Mesendoderm (in vitro differentiated cells): ENCODE results near the gene DCUN1D5.

Experiments used
- DNase-seq: peaks from one replicate; pipeline ENCODE4 v3.0.0; 2013
- H2AK5ac ChIP-seq: 2 replicates; pipeline ENCODE4 v1.6.1; 2013; ENCODE audit warnings: low read length, inconsistent platforms
- H2BK120ac ChIP-seq: 2 replicates; pipeline ENCODE4 v1.6.1; 2013; ENCODE audit warnings: low read depth, mild to moderate bottlenecking, low read length, moderate library complexity, mixed read lengths
- H2BK15ac ChIP-seq: replicated peaks from 2 replicates; pipeline ENCODE4 v1.6.1; 2013; ENCODE audit warnings: low read depth, mild to moderate bottlenecking, moderate library complexity
- H2BK5ac ChIP-seq: 2 replicates; pipeline ENCODE4 v1.6.1; 2013; ENCODE audit warnings: low read length, inconsistent platforms
- H3K18ac ChIP-seq: 2 replicates; pipeline ENCODE4 v1.6.1; 2013; ENCODE audit warnings: mild to moderate bottlenecking, low read length, mixed read lengths
- H3K23ac ChIP-seq: one replicate; pipeline ENCODE4 v1.6.1; 2013; ENCODE audit warnings: low read length
- H3K27ac ChIP-seq: 2 replicates; pipeline ENCODE4 v1.5.1; 2013; ENCODE audit warnings: low read depth, mild to moderate bottlenecking, inconsistent platforms, low read length, moderate library complexity
- H3K27me3 ChIP-seq: 2 replicates; pipeline ENCODE4 v1.6.1; 2013; ENCODE audit warnings: low read length, control low read depth, mild to moderate bottlenecking, inconsistent platforms; ENCODE audit not compliant: insufficient read depth, poor library complexity
- H3K36me3 ChIP-seq: 2 replicates; pipeline ENCODE4 v1.6.1; 2013; ENCODE audit warnings: low read length, inconsistent platforms; ENCODE audit not compliant: control insufficient read depth, insufficient read depth
- H3K4ac ChIP-seq: one replicate; pipeline ENCODE4 v1.6.1; 2013; ENCODE audit warnings: low read depth, mild to moderate bottlenecking, low read length, moderate library complexity
- H3K4me1 ChIP-seq: 2 replicates; pipeline ENCODE4 v1.6.1; 2013; ENCODE audit warnings: low read depth, low read length, inconsistent platforms; ENCODE audit not compliant: control insufficient read depth
- H3K4me2 ChIP-seq: 2 replicates; pipeline ENCODE4 v1.6.1; 2013; ENCODE audit warnings: low read length
- H3K4me3 ChIP-seq: 2 replicates; pipeline ENCODE4 v1.5.1; 2013; ENCODE audit warnings: mild to moderate bottlenecking, low read length
- H3K56ac ChIP-seq: one replicate; pipeline ENCODE4 v1.6.1; 2013; ENCODE audit warnings: low read length
- H3K79me1 ChIP-seq: 2 replicates; pipeline ENCODE4 v1.6.1; 2013; ENCODE audit warnings: low read length, inconsistent platforms
- H3K79me2 ChIP-seq: 2 replicates; pipeline ENCODE4 v1.6.1; 2013; ENCODE audit warnings: mild to moderate bottlenecking, low read length; ENCODE audit not compliant: control insufficient read depth, insufficient read depth
- H3K9ac ChIP-seq: 2 replicates; pipeline ENCODE4 v1.6.1; 2013; ENCODE audit warnings: low read length, inconsistent platforms
- H4K5ac ChIP-seq: one replicate; pipeline ENCODE4 v1.6.1; 2013; ENCODE audit warnings: low read length
- H4K8ac ChIP-seq: one replicate; pipeline ENCODE4 v1.6.1; 2013; ENCODE audit warnings: low read depth, mild to moderate bottlenecking, control low read depth, low read length, moderate library complexity
- WGBS: extraction: QIAGEN DNeasy Blood & Tissue Kit; methylation state at CpG from one replicate; pipeline ENCODE4 v1.1.7; 2013; ENCODE audit warnings: low lambda C conversion rate, missing lambda C conversion rate; ENCODE audit not compliant: insufficient coverage; ENCODE audit errors: extremely low coverage; 5-methylcytosine and 5-hydroxymethylcytosine counted together

Gene DCUN1D5

DNA sequence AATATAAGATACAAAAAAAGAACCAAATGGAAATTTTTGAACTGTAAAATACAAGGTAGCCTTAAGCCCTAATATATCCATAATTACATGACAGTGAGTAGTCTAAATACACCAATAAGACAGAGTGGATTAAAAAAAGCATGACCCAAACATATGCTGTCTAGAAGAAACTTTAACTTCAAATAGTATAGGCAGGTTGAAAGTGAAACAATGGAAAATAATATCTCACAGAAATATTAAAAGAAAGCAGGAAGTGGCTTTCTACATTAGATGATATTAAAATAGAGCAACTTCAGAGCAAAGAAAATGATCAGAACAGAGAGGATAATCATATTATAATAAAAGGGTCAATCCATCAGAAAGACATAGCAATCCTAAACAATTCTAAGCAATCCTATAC is 21.8 kb downstream of the DCUN1D5 start:
- Histone ChIP-seq H3K4me3 (no peak overlapping the region), H3K18ac (no peak overlapping the region), H2AK5ac (no peak overlapping the region), H3K4me2 (no peak overlapping the region), H3K36me3 (peaks cover 1% of the 10 kb centered on the region), H3K56ac (no peak overlapping the region), H3K23ac (no peak overlapping the region), H4K8ac (no peak overlapping the region), H3K27ac (no peak overlapping the region), H2BK120ac (no peak overlapping the region), H3K4me1 (no peaks in the 10 kb centered on the region), H2BK5ac (no peak overlapping the region), H3K79me1 (peaks cover 9% of the 10 kb centered on the region), H3K79me2 (peaks cover 26% of the 10 kb centered on the region), H2BK15ac (no peak overlapping the region), H4K5ac (no peak overlapping the region), H3K4ac (no peak overlapping the region), H3K9ac (no peak overlapping the region), H3K27me3 (no peaks in the 10 kb centered on the region)
- no peak for DNase-seq

DNA sequence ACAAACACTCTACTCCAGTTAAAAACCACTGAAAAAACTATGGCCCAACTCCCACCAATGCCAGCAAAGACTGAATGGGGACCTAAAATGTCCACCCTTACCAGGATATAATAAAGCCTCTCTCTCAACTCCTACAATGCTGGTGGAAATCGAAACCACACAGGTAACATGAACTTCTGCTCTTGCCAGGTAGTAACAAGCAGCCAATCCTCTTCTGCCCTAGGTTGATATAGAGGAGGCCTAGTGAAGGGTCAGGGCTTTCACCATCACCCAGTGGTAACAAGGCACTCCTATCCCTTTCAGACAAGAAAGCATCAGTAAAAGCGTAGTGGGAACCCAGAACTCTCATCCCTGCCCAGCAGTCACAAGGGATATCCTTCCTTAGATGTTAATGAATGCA is 22.6 kb downstream of the DCUN1D5 start:
- no peak for DNase-seq
- Histone ChIP-seq H2BK15ac (no peak overlapping the region), H3K27me3 (no peaks in the 10 kb centered on the region), H4K8ac (no peak overlapping the region), H3K36me3 (no peaks in the 10 kb centered on the region), H3K4me3 (no peak overlapping the region), H3K79me2 (peaks cover 22% of the 10 kb centered on the region), H2BK120ac (no peak overlapping the region), H3K4ac (no peak overlapping the region), H3K9ac (no peak overlapping the region), H3K23ac (no peak overlapping the region), H3K18ac (no peak overlapping the region), H3K56ac (no peak overlapping the region), H3K4me1 (no peaks in the 10 kb centered on the region), H3K27ac (no peak overlapping the region), H3K79me1 (peaks cover 9% of the 10 kb centered on the region), H3K4me2 (no peak overlapping the region), H2BK5ac (no peak overlapping the region), H4K5ac (no peak overlapping the region), H2AK5ac (no peak overlapping the region)
- WGBS: no CpG with 5 or more reads among the region's 2 CpGs

DNA sequence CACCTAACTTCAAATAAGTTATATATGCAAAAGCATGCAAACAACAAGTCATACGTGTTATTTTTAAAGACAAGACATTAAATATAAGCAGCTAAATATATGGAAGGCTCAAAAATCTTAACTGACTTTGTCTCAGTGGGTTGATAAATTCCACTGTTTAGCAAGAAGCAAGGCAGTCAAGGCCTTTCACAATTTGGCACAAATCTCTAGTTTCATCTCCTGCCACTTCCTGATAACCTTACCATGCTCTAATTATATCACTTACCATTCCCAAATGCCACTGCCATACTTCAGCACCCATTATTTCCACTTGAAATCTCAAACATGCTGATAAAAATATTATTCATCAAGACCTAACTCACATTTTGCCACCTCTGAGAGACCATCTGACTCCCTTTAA is 24.8 kb downstream of the DCUN1D5 start:
- H3K36me3 ChIP-seq: no peaks in the 10 kb centered on the region

DNA sequence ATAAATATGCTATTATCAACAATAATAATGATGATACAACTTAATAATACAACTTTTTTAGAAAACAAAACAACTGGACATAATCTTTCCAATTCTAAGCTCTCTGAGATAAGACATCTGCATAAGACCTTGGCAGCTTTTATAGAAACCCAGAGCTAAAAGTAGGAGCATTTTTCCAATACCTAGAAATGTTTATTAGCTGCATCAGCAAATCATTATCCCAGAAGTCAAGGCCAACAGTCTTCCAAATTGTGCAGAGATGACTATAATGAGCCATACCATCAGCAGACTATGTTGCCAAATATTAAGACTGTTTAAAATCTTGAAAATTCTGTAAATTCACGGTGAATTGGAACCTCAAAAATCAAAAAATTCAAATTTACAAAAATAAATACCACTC is 30.3 kb downstream of the DCUN1D5 start:
- whole genome bisulfite sequencing: 100% methylated on average over 1 of the region's 1 CpG
- no peak overlapping the region for H4K8ac ChIP-seq
- no peak overlapping the region for H3K4ac ChIP-seq
- H3K4me3 ChIP-seq: no peak overlapping the region
- no peak overlapping the region for H2AK5ac ChIP-seq
- no peak overlapping the region for H3K56ac ChIP-seq
- H2BK120ac ChIP-seq: no peak overlapping the region
- no peaks in the 10 kb centered on the region for H3K79me1 ChIP-seq
- no peak overlapping the region for H3K4me2 ChIP-seq
- H4K5ac ChIP-seq: no peak overlapping the region
- no peaks in the 10 kb centered on the region for H3K36me3 ChIP-seq
- H3K79me2 ChIP-seq: no peaks in the 10 kb centered on the region
- DNase-seq: no peak
- H3K27me3 ChIP-seq: no peaks in the 10 kb centered on the region
- no peak overlapping the region for H3K23ac ChIP-seq
- H2BK5ac ChIP-seq: no peak overlapping the region
- H3K4me1 ChIP-seq: no peaks in the 10 kb centered on the region
- H3K18ac ChIP-seq: no peak overlapping the region
- no peak overlapping the region for H3K27ac ChIP-seq
- H3K9ac ChIP-seq: no peak overlapping the region
- no peak overlapping the region for H2BK15ac ChIP-seq

More for the DNA sequence above, 24.8 kb downstream of the DCUN1D5 start:
- Histone ChIP-seq H2AK5ac (no peak overlapping the region), H3K79me2 (peaks cover 20% of the 10 kb centered on the region), H3K18ac (no peak overlapping the region), H2BK15ac (no peak overlapping the region), H3K4me1 (no peaks in the 10 kb centered on the region), H2BK120ac (no peak overlapping the region), H4K8ac (no peak overlapping the region), H3K56ac (no peak overlapping the region), H3K4me2 (no peak overlapping the region), H3K27ac (no peak overlapping the region), H3K4ac (no peak overlapping the region), H2BK5ac (no peak overlapping the region), H3K79me1 (peaks cover 8% of the 10 kb centered on the region), H4K5ac (no peak overlapping the region), H3K23ac (no peak overlapping the region), H3K9ac (no peak overlapping the region), H3K27me3 (no peaks in the 10 kb centered on the region), H3K4me3 (no peak overlapping the region)
- no peak for DNase-seq
- no CpG with 5 or more reads among the region's 1 CpG for WGBS

DNA sequence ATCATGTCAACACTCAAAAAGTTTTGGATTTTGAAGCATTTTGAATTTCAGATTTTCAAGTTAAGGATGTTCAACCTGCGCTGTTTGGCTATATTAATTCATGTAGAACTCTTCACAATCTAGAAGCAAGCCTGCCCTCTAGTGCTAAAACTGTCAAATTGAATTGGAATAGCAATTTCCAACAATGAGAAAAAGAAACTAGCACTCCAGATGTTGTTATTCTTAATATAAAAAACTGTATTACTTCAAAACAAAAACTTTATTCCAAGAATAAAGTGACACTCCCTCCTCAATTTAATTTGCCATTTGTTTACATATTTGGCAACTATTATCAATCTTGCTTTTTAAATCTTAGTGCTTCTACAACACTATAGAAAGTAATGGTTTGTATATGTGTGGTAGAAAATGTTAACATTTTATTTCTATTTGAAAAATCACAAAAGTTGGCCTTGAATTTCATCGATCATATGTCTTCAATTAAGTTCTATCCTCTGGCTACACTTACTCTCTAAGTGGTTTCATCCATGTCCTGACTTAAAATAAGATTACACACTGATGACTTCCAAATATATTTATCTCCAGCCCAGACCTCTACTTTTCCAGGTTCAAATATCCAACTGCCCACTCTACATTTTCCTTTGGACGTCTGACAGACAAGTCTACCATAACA is 36.6 kb downstream of the DCUN1D5 start:
- DNase-seq: peak; percentile 28
- no peaks in the 10 kb centered on the region for H3K36me3 ChIP-seq
- H3K9ac ChIP-seq: no peak overlapping the region
- H2BK5ac ChIP-seq: no peak overlapping the region
- no peak overlapping the region for H4K8ac ChIP-seq
- H2BK15ac ChIP-seq: no peak overlapping the region
- no peak overlapping the region for H3K27ac ChIP-seq
- H3K56ac ChIP-seq: no peak overlapping the region
- no peak overlapping the region for H3K4me2 ChIP-seq
- H3K23ac ChIP-seq: no peak overlapping the region
- no peak overlapping the region for H3K18ac ChIP-seq
- no peak overlapping the region for H2AK5ac ChIP-seq
- H3K4me1 ChIP-seq: no peaks in the 10 kb centered on the region
- no peak overlapping the region for H3K4ac ChIP-seq
- H2BK120ac ChIP-seq: no peak overlapping the region
- WGBS: no CpG with 5 or more reads among the region's 3 CpGs
- no peak overlapping the region for H4K5ac ChIP-seq
- no peaks in the 10 kb centered on the region for H3K79me1 ChIP-seq
- H3K27me3 ChIP-seq: no peaks in the 10 kb centered on the region
- no peak overlapping the region for H3K4me3 ChIP-seq
- no peaks in the 10 kb centered on the region for H3K79me2 ChIP-seq

DNA sequence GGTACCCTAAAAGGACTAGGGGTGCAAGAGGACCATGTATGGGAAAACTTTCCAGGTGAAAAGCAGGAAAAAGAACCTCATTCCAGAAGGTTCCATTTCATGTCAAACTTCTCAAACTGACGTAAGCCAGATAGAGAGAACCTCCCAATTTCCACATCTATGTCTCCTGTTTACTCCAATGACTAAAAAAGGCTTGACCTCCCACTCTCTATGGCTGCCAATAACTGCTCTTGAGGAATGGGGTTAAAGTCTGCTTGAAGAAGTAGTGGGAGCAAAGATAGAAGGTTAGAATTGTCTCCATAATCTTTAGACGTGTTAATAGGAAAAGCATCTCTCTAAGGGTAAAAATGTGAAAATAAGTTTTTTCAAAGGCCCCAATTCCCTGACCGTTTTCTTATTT is 38.0 kb downstream of the DCUN1D5 start:
- DNase-seq: no peak
- no peak overlapping the region for H3K9ac ChIP-seq
- no peaks in the 10 kb centered on the region for H3K79me2 ChIP-seq
- no peaks in the 10 kb centered on the region for H3K36me3 ChIP-seq
- H3K4me1 ChIP-seq: no peaks in the 10 kb centered on the region
- H3K56ac ChIP-seq: no peak overlapping the region
- WGBS: no CpG with 5 or more reads among the region's 3 CpGs
- no peak overlapping the region for H2AK5ac ChIP-seq
- no peak overlapping the region for H3K4ac ChIP-seq
- H3K23ac ChIP-seq: no peak overlapping the region
- H2BK15ac ChIP-seq: no peak overlapping the region
- H3K27me3 ChIP-seq: no peaks in the 10 kb centered on the region
- no peaks in the 10 kb centered on the region for H3K79me1 ChIP-seq
- H4K5ac ChIP-seq: no peak overlapping the region
- no peak overlapping the region for H2BK120ac ChIP-seq
- no peak overlapping the region for H4K8ac ChIP-seq
- H3K4me3 ChIP-seq: no peak overlapping the region
- H3K18ac ChIP-seq: no peak overlapping the region
- H3K27ac ChIP-seq: no peak overlapping the region
- H2BK5ac ChIP-seq: no peak overlapping the region
- no peak overlapping the region for H3K4me2 ChIP-seq
